Measurements from ENCODE around the gene GDF10.

GDF10 gene

GRCh38 chr10:47283848-47284247 lies 16.1 kb upstream of the GDF10 start:
- Histone ChIP-seq H3K4me1 (ENCODE audit: control insufficient read depth in 1 of 2, insufficient read depth in 2 of 2, low read length in 2 of 2) (no peaks in the 10 kb centered on the region), H3K36me3 (ENCODE audit: control insufficient read depth in 1 of 2, insufficient read depth in 2 of 2, low read length in 2 of 2) (no peaks in the 10 kb centered on the region), H3K4me3 (ENCODE audit: low read depth in 1 of 2, low read length in 2 of 2) (no peak overlapping the region), H3K27ac (ENCODE audit: low read depth, low read length) (no peak overlapping the region), H3K9me3 (ENCODE audit: control insufficient read depth in 1 of 2, low read length in 2 of 2) (no peaks in the 10 kb centered on the region), H3K9ac (ENCODE audit: low read depth in 1 of 2, low read length in 2 of 2) (no peak overlapping the region), H3K27me3 (ENCODE audit: control insufficient read depth in 1 of 2, insufficient read depth in 2 of 2, low read length in 2 of 2) (no peaks in the 10 kb centered on the region)

DNA sequence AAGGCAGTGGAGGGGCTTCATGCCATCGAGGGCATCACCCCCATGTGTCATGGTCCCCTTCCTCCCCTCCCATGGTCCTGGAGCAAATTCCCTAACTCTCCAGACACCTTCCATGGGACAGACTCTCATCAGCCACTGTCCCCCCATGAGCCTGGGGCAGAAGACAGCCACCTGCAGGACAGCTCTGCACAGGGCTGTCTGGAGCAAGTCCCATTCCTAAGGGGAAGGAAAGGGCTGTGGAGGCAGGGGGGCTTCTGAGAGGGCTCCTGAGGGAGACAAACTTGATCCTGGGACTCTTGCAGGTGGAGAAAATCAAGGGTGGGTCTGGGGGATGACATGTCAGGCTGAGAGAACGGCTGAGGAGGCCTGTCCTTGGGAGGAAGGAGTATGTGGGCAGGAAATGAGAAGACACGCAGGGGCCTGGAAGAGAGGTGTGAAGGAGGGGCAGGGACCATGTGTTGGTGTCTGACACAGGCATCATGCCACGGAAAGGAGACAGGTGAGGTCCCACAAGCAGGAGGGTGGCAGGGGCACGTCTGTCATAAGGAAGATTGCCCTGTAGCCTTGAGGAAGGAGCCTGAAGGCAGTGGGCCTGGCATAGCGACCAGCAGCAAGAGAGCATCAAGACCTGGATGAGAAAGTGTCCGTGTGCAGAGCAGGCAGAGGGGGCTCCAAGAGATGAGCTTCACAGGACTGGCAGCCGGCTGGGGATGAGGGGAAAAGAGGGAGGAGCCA lies 14.4 kb upstream of the GDF10 start:
- H3K27ac ChIP-seq (ENCODE audit: low read depth, low read length): no peak overlapping the region
- H3K4me1 ChIP-seq (ENCODE audit: control insufficient read depth in 1 of 2, insufficient read depth in 2 of 2, low read length in 2 of 2): no peaks in the 10 kb centered on the region
- no peak overlapping the region for H3K9ac ChIP-seq (ENCODE audit: low read depth in 1 of 2, low read length in 2 of 2)
- no peak overlapping the region for H3K4me3 ChIP-seq (ENCODE audit: low read depth in 1 of 2, low read length in 2 of 2)
- H3K36me3 ChIP-seq (ENCODE audit: control insufficient read depth in 1 of 2, insufficient read depth in 2 of 2, low read length in 2 of 2): no peaks in the 10 kb centered on the region
- no peaks in the 10 kb centered on the region for H3K27me3 ChIP-seq (ENCODE audit: control insufficient read depth in 1 of 2, insufficient read depth in 2 of 2, low read length in 2 of 2)
- no peaks in the 10 kb centered on the region for H3K9me3 ChIP-seq (ENCODE audit: control insufficient read depth in 1 of 2, low read length in 2 of 2)

GRCh38 chr10:47286116-47286505 lies 13.9 kb upstream of the GDF10 start:
- no peaks in the 10 kb centered on the region for H3K9me3 ChIP-seq (ENCODE audit: control insufficient read depth in 1 of 2, low read length in 2 of 2)
- no peaks in the 10 kb centered on the region for H3K36me3 ChIP-seq (ENCODE audit: control insufficient read depth in 1 of 2, insufficient read depth in 2 of 2, low read length in 2 of 2)
- H3K4me3 ChIP-seq (ENCODE audit: low read depth in 1 of 2, low read length in 2 of 2): no peak overlapping the region
- no peak overlapping the region for H3K9ac ChIP-seq (ENCODE audit: low read depth in 1 of 2, low read length in 2 of 2)
- no peak overlapping the region for H3K27ac ChIP-seq (ENCODE audit: low read depth, low read length)
- no peaks in the 10 kb centered on the region for H3K27me3 ChIP-seq (ENCODE audit: control insufficient read depth in 1 of 2, insufficient read depth in 2 of 2, low read length in 2 of 2)
- H3K4me1 ChIP-seq (ENCODE audit: control insufficient read depth in 1 of 2, insufficient read depth in 2 of 2, low read length in 2 of 2): no peaks in the 10 kb centered on the region

- H3K36me3 ChIP-seq (ENCODE audit: control insufficient read depth in 1 of 2, insufficient read depth in 2 of 2, low read length in 2 of 2): no peaks in the 10 kb centered on the region
- no peak overlapping the region for H3K9ac ChIP-seq (ENCODE audit: low read depth in 1 of 2, low read length in 2 of 2)
- H3K4me3 ChIP-seq (ENCODE audit: low read depth in 1 of 2, low read length in 2 of 2): no peak overlapping the region
- H3K27ac ChIP-seq (ENCODE audit: low read depth, low read length): no peak overlapping the region
- H3K9me3 ChIP-seq (ENCODE audit: control insufficient read depth in 1 of 2, low read length in 2 of 2): no peaks in the 10 kb centered on the region
- H3K4me1 ChIP-seq (ENCODE audit: control insufficient read depth in 1 of 2, insufficient read depth in 2 of 2, low read length in 2 of 2): no peaks in the 10 kb centered on the region
- H3K27me3 ChIP-seq (ENCODE audit: control insufficient read depth in 1 of 2, insufficient read depth in 2 of 2, low read length in 2 of 2): no peaks in the 10 kb centered on the region
Measured at GRCh38 chr10:47286591-47287315, 13.2 kb upstream of the GDF10 start.

DNA sequence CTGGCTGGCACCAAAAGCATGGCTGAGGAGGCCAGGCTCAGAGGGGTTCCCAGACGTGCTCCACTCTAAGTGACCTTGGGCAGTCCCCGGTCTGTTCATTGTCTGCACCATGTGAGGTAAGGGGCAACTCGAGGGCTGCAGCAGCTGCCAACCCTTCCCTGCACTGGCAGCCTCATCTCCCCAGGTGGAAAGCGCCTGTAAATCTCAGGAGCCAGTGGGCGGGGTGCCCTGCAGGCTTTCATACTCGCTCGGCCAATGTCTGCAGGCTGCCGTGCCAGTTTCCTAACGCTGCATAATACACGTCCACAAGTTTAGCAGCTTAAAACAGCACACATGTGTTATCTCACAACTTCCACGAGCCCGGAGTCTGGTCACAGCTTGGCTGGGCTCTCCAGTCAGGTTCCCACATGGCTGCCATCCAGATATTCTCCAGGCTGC lies 12.6 kb upstream of the GDF10 start:
- H3K27ac ChIP-seq (ENCODE audit: low read depth, low read length): no peak overlapping the region
- no peaks in the 10 kb centered on the region for H3K36me3 ChIP-seq (ENCODE audit: control insufficient read depth in 1 of 2, insufficient read depth in 2 of 2, low read length in 2 of 2)
- H3K9ac ChIP-seq (ENCODE audit: low read depth in 1 of 2, low read length in 2 of 2): no peak overlapping the region
- no peaks in the 10 kb centered on the region for H3K9me3 ChIP-seq (ENCODE audit: control insufficient read depth in 1 of 2, low read length in 2 of 2)
- H3K27me3 ChIP-seq (ENCODE audit: control insufficient read depth in 1 of 2, insufficient read depth in 2 of 2, low read length in 2 of 2): no peaks in the 10 kb centered on the region
- no peak overlapping the region for H3K4me3 ChIP-seq (ENCODE audit: low read depth in 1 of 2, low read length in 2 of 2)
- H3K4me1 ChIP-seq (ENCODE audit: control insufficient read depth in 1 of 2, insufficient read depth in 2 of 2, low read length in 2 of 2): no peaks in the 10 kb centered on the region

DNA sequence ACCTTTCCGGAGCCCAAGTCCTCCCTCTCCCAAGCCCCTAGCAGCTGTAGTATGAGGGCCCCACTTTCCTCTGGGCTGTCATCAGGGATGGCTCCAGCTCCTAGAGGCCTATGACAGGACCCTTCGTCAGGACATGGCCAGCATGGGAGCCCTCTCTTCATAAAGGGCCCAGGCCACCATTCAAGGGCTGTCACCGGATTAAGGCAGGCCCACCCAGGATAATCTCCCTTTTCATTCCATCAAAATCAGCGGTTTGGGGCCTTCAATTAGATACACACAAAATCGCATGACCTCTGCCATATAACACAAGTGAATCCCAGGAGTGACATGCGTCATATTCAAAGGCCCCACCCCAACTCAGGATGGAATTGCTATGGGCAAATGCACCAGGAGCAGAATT lies 12.2 kb upstream of the GDF10 start:
- Histone ChIP-seq H3K27ac (ENCODE audit: low read depth, low read length) (no peak overlapping the region), H3K36me3 (ENCODE audit: control insufficient read depth in 1 of 2, insufficient read depth in 2 of 2, low read length in 2 of 2) (no peaks in the 10 kb centered on the region), H3K9me3 (ENCODE audit: control insufficient read depth in 1 of 2, low read length in 2 of 2) (no peaks in the 10 kb centered on the region), H3K4me3 (ENCODE audit: low read depth in 1 of 2, low read length in 2 of 2) (no peak overlapping the region), H3K9ac (ENCODE audit: low read depth in 1 of 2, low read length in 2 of 2) (no peak overlapping the region), H3K4me1 (ENCODE audit: control insufficient read depth in 1 of 2, insufficient read depth in 2 of 2, low read length in 2 of 2) (no peaks in the 10 kb centered on the region), H3K27me3 (ENCODE audit: control insufficient read depth in 1 of 2, insufficient read depth in 2 of 2, low read length in 2 of 2) (no peaks in the 10 kb centered on the region)

GRCh38 chr10:47288236-47288635 lies 11.8 kb upstream of the GDF10 start:
- H3K9me3 ChIP-seq (ENCODE audit: control insufficient read depth in 1 of 2, low read length in 2 of 2): no peaks in the 10 kb centered on the region
- no peaks in the 10 kb centered on the region for H3K27me3 ChIP-seq (ENCODE audit: control insufficient read depth in 1 of 2, insufficient read depth in 2 of 2, low read length in 2 of 2)
- no peaks in the 10 kb centered on the region for H3K36me3 ChIP-seq (ENCODE audit: control insufficient read depth in 1 of 2, insufficient read depth in 2 of 2, low read length in 2 of 2)
- no peak overlapping the region for H3K9ac ChIP-seq (ENCODE audit: low read depth in 1 of 2, low read length in 2 of 2)
- H3K4me1 ChIP-seq (ENCODE audit: control insufficient read depth in 1 of 2, insufficient read depth in 2 of 2, low read length in 2 of 2): no peaks in the 10 kb centered on the region
- H3K27ac ChIP-seq (ENCODE audit: low read depth, low read length): no peak overlapping the region
- H3K4me3 ChIP-seq (ENCODE audit: low read depth in 1 of 2, low read length in 2 of 2): no peak overlapping the region

- no peak overlapping the region for H3K27ac ChIP-seq (ENCODE audit: low read depth, low read length)
- no peaks in the 10 kb centered on the region for H3K9me3 ChIP-seq (ENCODE audit: control insufficient read depth in 1 of 2, low read length in 2 of 2)
- H3K36me3 ChIP-seq (ENCODE audit: control insufficient read depth in 1 of 2, insufficient read depth in 2 of 2, low read length in 2 of 2): no peaks in the 10 kb centered on the region
- no peak overlapping the region for H3K9ac ChIP-seq (ENCODE audit: low read depth in 1 of 2, low read length in 2 of 2)
- no peak overlapping the region for H3K4me3 ChIP-seq (ENCODE audit: low read depth in 1 of 2, low read length in 2 of 2)
- H3K27me3 ChIP-seq (ENCODE audit: control insufficient read depth in 1 of 2, insufficient read depth in 2 of 2, low read length in 2 of 2): peaks cover 0 to 3% of the 10 kb centered on the region in 2 donors
- H3K4me1 ChIP-seq (ENCODE audit: control insufficient read depth in 1 of 2, insufficient read depth in 2 of 2, low read length in 2 of 2): no peaks in the 10 kb centered on the region
Measured at GRCh38 chr10:47288916-47289495, 11.0 kb upstream of the GDF10 start.

GRCh38 chr10:47289921-47290320 lies 10.1 kb upstream of the GDF10 start:
- Histone ChIP-seq H3K4me1 (ENCODE audit: control insufficient read depth in 1 of 2, insufficient read depth in 2 of 2, low read length in 2 of 2) (no peaks in the 10 kb centered on the region), H3K4me3 (ENCODE audit: low read depth in 1 of 2, low read length in 2 of 2) (no peak overlapping the region), H3K9ac (ENCODE audit: low read depth in 1 of 2, low read length in 2 of 2) (no peak overlapping the region), H3K27me3 (ENCODE audit: control insufficient read depth in 1 of 2, insufficient read depth in 2 of 2, low read length in 2 of 2) (peaks cover 0 to 3% of the 10 kb centered on the region in 2 donors), H3K27ac (ENCODE audit: low read depth, low read length) (no peak overlapping the region), H3K9me3 (ENCODE audit: control insufficient read depth in 1 of 2, low read length in 2 of 2) (no peaks in the 10 kb centered on the region), H3K36me3 (ENCODE audit: control insufficient read depth in 1 of 2, insufficient read depth in 2 of 2, low read length in 2 of 2) (no peaks in the 10 kb centered on the region)

- H3K4me3 ChIP-seq (ENCODE audit: low read depth in 1 of 2, low read length in 2 of 2): no peak overlapping the region
- H3K27ac ChIP-seq (ENCODE audit: low read depth, low read length): no peak overlapping the region
- no peak overlapping the region for H3K9ac ChIP-seq (ENCODE audit: low read depth in 1 of 2, low read length in 2 of 2)
- no peaks in the 10 kb centered on the region for H3K4me1 ChIP-seq (ENCODE audit: control insufficient read depth in 1 of 2, insufficient read depth in 2 of 2, low read length in 2 of 2)
- no peaks in the 10 kb centered on the region for H3K36me3 ChIP-seq (ENCODE audit: control insufficient read depth in 1 of 2, insufficient read depth in 2 of 2, low read length in 2 of 2)
- H3K9me3 ChIP-seq (ENCODE audit: control insufficient read depth in 1 of 2, low read length in 2 of 2): no peaks in the 10 kb centered on the region
- H3K27me3 ChIP-seq (ENCODE audit: control insufficient read depth in 1 of 2, insufficient read depth in 2 of 2, low read length in 2 of 2): peaks cover 0 to 3% of the 10 kb centered on the region in 2 donors
Measured at GRCh38 chr10:47290338-47290737, 9.7 kb upstream of the GDF10 start.
